Cardiac muscle cell (in vitro differentiated cells and primary cell): ENCODE results near the gene HAX1. TPM values are rescaled to one million over a fixed set of nuclear protein-coding genes. Genes with fewer than 3 reads are reported as not detected.
"Not testable (repeated sequence)": the region's sequence is repeated elsewhere in the genome, so short reads cannot be mapped to it uniquely, and the experiment has no call there.

Source experiments
- DNase-seq, 2 donors: peaks; one replicate each; pipeline versions ENCODE4 v3.0.0 to v3.0.0-alpha.2; 2010 to 2017; ENCODE audit warnings: low read depth in 1 of 2, low spot score in 1 of 2
- H3K27ac ChIP-seq: fragments of 200-600 bp; sonication (generic); 2 replicates; pipeline ENCODE4 v1.5.1; 2016
- H3K27me3 ChIP-seq: fragments of 200-600 bp; sonication (generic); 2 replicates; pipeline ENCODE4 v1.6.0; 2016; ENCODE audit warnings: control low read depth
- H3K36me3 ChIP-seq: fragments of 200-600 bp; sonication (generic); 2 replicates; pipeline ENCODE4 v1.5.1; 2016; ENCODE audit warnings: control low read depth
- H3K4me1 ChIP-seq: fragments of 200-600 bp; sonication (generic); 2 replicates; pipeline ENCODE4 v1.8.1; 2017; ENCODE audit warnings: low read depth, mild to moderate bottlenecking, mixed run types
- H3K4me3 ChIP-seq: fragments of 200-600 bp; sonication (generic); 2 replicates; pipeline ENCODE4 v1.5.1; 2016; ENCODE audit warnings: mild to moderate bottlenecking
- H3K9me3 ChIP-seq: fragments of 200-600 bp; sonication (generic); 2 replicates; pipeline ENCODE4 v1.5.1; 2017; ENCODE audit warnings: low read depth, mild to moderate bottlenecking, control low read depth
- polyA plus RNA-seq: library from polyadenylated mRNA; unstranded; fragments of >200 nt; fragmentation: Nextera tagmentation; extraction: Ambion mirVana; gene quantifications from 2 replicates; pipeline ENCODE4 v1.2.1, GENCODE V29; 2016
- total RNA-seq: library from RNA; depleted of rRNA; stranded (reverse); fragments of >200 nt; gene quantifications from 2 replicates; pipeline ENCODE4 v1.2.3, GENCODE V29; 2016
- TF ChIP-seq, protein P1 (sequence below): IDR thresholded peaks from 2 replicates; pipeline ENCODE4 v1.5.1; 2012; ENCODE audit warnings: low read depth, mild to moderate bottlenecking, low read length

Gene HAX1
- total and polyA plus RNA-seq, 2 experiments from 2014 or later, result 92.1 to 106 TPM

- TF ChIP-seq, protein P1, sequence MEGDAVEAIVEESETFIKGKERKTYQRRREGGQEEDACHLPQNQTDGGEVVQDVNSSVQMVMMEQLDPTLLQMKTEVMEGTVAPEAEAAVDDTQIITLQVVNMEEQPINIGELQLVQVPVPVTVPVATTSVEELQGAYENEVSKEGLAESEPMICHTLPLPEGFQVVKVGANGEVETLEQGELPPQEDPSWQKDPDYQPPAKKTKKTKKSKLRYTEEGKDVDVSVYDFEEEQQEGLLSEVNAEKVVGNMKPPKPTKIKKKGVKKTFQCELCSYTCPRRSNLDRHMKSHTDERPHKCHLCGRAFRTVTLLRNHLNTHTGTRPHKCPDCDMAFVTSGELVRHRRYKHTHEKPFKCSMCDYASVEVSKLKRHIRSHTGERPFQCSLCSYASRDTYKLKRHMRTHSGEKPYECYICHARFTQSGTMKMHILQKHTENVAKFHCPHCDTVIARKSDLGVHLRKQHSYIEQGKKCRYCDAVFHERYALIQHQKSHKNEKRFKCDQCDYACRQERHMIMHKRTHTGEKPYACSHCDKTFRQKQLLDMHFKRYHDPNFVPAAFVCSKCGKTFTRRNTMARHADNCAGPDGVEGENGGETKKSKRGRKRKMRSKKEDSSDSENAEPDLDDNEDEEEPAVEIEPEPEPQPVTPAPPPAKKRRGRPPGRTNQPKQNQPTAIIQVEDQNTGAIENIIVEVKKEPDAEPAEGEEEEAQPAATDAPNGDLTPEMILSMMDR, result peak; percentile 26
- Histone ChIP-seq H3K9me3 (no peaks in the 10 kb centered on the region), H3K27ac (no peak overlapping the region), H3K4me3 (no peak overlapping the region), H3K36me3 (no peaks in the 10 kb centered on the region), H3K4me1 (no peaks in the 10 kb centered on the region), H3K27me3 (no peaks in the 10 kb centered on the region)
- peak in 1 of 2 donors; percentile 18 for DNase-seq
These were observed 4.4 kb downstream of the HAX1 start for GRCh38 chr1:154276797-154277196.

GRCh38 chr1:154287591-154287990 lies 15.2 kb downstream of the HAX1 start:
- H3K27ac ChIP-seq, result not testable (repeated sequence)

DNA sequence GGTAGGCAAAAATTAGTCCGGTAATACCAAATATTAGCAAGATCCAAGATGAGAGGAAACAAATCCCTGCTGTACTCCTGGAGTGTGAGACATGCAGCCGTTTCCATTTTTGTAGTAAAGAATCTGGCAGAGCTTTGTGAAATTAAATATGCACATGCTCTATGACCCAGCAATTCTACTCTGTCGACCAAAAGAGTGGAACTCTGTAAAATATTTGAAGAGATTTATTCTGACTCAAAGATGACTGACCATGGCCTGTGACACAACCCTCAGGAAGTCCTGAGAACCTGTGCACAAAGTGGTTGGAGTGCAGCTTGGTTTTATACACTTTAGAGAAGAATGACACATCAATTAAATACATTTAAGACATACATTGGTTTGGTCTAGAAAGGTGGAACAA lies 16.2 kb downstream of the HAX1 start:
- DNase-seq, result no peak
- Histone ChIP-seq H3K27me3 (no peaks in the 10 kb centered on the region), H3K36me3 (no peaks in the 10 kb centered on the region), H3K4me1 (no peaks in the 10 kb centered on the region), H3K9me3 (no peaks in the 10 kb centered on the region), H3K4me3 (no peak overlapping the region), H3K27ac (no peak overlapping the region)
- TF ChIP-seq, protein P1, result no peak

More at GRCh38 chr1:154287591-154287990, 15.2 kb downstream of the HAX1 start:
- H3K4me1 ChIP-seq, H3K36me3 ChIP-seq, H3K4me3 ChIP-seq, H3K9me3 ChIP-seq, DNase-seq, H3K27me3 ChIP-seq: not testable (repeated sequence)

GRCh38 chr1:154290921-154291320 lies 18.5 kb downstream of the HAX1 start:
- no peak for DNase-seq
- TF ChIP-seq, protein P1, result no peak
- H3K9me3 ChIP-seq, result no peaks in the 10 kb centered on the region
- H3K4me1 ChIP-seq, result no peaks in the 10 kb centered on the region
- H3K4me3 ChIP-seq, result no peak overlapping the region
- H3K27ac ChIP-seq, result no peak overlapping the region
- no peaks in the 10 kb centered on the region for H3K27me3 ChIP-seq
- H3K36me3 ChIP-seq, result no peaks in the 10 kb centered on the region

DNA sequence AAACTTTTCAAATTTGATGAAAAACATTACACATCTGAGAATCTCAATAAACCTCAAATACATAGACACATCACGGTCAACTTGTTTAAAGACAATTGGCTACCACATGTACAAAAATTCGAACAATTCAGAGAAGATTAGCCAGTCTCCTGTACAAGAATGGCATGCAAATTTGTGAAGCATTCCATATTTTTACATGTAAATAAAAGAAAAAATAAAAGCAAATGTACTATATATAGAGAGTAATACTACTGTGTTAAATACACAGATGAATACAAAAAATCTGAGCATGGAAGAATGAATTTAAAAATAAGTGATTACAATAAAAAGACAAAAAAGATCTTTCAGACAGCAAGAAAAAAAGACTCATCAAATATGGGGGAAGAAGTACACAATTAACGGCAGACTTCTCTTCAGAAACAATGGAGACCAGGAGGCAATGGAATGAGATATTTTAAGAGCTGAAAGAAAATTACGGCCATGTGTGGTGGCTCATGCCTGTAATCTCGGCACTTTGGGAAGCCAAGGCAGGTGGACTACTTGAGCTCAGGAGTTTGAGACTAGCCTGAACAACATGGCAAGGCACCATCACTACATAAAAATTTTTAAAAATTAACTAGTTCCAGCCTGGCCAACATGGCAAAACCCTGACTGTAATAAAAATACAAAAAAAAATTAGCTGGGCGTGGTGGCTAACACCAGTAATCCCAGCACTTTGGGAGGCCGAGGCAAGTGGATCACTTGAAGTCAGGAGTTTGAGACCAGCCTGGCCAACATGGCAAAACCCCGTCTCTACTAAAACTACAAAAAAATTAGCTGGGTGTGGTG lies 23.2 kb downstream of the HAX1 start:
- Histone ChIP-seq H3K4me3 (no peak overlapping the region), H3K9me3 (no peaks in the 10 kb centered on the region), H3K27ac (no peak overlapping the region), H3K27me3 (no peaks in the 10 kb centered on the region), H3K4me1 (no peaks in the 10 kb centered on the region), H3K36me3 (no peaks in the 10 kb centered on the region)
- TF ChIP-seq, protein P1, result no peak
- no peak for DNase-seq

GRCh38 chr1:154301582-154301981 lies 29.2 kb downstream of the HAX1 start:
- H3K4me3 ChIP-seq, result no peak overlapping the region
- TF ChIP-seq, protein P1, result no peak
- H3K4me1 ChIP-seq, result no peaks in the 10 kb centered on the region
- H3K27ac ChIP-seq, result no peak overlapping the region
- no peaks in the 10 kb centered on the region for H3K27me3 ChIP-seq
- no peaks in the 10 kb centered on the region for H3K9me3 ChIP-seq
- DNase-seq, result no peak
- H3K36me3 ChIP-seq, result no peaks in the 10 kb centered on the region
